ENCODE measurements around the gene COPG2. TPM values are rescaled to one million over a fixed set of nuclear protein-coding genes. Genes with fewer than 3 reads are reported as not detected.

The COPG2 gene, protein sequence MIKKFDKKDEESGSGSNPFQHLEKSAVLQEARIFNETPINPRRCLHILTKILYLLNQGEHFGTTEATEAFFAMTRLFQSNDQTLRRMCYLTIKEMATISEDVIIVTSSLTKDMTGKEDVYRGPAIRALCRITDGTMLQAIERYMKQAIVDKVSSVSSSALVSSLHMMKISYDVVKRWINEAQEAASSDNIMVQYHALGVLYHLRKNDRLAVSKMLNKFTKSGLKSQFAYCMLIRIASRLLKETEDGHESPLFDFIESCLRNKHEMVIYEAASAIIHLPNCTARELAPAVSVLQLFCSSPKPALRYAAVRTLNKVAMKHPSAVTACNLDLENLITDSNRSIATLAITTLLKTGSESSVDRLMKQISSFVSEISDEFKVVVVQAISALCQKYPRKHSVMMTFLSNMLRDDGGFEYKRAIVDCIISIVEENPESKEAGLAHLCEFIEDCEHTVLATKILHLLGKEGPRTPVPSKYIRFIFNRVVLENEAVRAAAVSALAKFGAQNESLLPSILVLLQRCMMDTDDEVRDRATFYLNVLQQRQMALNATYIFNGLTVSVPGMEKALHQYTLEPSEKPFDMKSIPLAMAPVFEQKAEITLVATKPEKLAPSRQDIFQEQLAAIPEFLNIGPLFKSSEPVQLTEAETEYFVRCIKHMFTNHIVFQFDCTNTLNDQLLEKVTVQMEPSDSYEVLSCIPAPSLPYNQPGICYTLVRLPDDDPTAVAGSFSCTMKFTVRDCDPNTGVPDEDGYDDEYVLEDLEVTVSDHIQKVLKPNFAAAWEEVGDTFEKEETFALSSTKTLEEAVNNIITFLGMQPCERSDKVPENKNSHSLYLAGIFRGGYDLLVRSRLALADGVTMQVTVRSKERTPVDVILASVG
- total RNA-seq: 13.3 and 20.9 TPM in 2 replicates

DNA sequence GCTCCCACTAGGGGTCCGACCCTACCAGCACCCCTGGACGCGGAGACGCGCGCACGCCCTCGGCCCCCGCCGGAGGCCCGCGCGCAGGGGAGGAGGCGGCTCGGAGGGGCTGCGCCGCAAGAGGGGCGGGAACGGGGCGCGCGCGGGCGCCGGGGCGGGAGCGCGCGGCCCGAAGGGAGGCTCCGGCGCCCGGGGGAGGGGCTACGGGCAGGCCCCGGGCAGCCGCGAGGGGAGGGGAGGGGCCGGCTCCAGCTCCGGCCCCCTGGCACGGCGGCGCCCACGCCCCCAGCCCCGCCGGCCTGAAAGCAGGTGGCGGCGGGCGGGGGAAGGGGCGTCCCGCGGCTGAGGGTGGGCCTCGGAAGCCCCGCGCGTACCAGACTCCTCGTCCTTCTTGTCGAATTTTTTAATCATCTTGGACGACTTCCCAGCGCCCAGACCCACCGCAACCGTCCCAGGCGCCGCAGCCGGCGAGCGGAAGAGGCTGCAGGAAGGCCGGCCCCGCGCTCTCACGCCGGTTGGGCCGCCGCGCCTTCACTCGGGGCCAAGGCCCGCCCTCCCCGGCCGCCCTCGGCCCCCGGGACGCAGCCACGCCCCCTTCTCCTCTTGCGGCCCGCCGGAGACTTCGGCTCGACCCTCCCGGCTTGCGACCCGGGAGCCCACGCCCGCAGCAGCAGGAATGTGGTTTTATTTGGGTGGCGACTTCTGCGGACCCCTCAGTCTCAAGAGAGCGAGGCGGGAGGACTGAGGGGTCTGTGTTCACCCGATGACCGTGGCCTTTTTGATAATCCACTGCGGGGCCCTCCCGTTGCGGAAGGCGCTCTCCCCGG is at the start of gene COPG2:
Gene COPG2, minus strand, starts transcription at position 491 of the 827 bp plus-strand sequence. Its CDS starts 80 bp downstream, at position 411.

DNA sequence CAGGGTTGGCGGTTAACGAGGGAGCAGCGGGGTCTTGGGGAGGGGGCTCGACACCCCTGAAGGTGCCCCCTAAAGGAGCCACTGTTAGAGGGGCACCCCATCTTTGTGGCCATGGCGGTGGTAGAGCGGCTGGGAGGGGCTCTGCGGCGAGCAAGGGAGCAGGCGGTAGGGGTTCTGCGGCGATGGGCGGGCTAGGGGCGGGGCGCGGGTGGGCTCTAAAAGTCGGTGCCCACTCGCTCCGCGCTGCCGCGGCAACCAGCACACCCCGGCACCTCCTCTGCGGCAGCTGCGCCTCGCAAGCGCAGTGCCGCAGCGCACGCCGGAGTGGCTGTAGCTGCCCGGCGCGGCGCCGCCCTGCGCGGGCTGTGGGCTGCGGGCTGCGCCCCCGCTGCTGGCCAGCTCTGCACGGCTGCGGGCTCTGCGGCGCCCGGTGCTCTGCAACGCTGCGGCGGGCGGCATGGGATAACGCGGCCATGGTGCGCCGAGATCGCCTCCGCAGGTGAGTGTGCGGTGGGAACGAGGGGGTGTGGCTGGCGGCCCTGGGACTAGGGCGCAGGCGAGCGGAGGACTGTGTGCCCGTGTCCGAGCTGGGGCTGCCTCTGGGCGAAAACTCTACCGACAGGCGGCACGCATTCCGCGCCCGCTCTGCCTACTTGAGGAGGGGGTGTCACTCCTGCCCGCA is 176.6 kb downstream of the COPG2 start, which contains the start of gene MEST:
Gene MEST, plus strand, starts transcription at position 245 of the 682 bp plus-strand sequence. Its CDS starts 229 bp downstream, at position 474.

Other genes with a start within 250 kb of the COPG2 start
- gene CEP41, start 227.7 kb downstream of the COPG2 start, total RNA-seq: 2.9 and 4.1 TPM in 2 replicates
- 0.87 and 1.1 TPM in 2 replicates for gene MEST, start 176.7 kb downstream of the COPG2 start, total RNA-seq
- gene TSGA13, start 17.8 kb upstream of the COPG2 start, total RNA-seq: not detected in 2 replicates
- gene KLF14, start 65.5 kb upstream of the COPG2 start, total RNA-seq: not detected in 2 replicates